Ovary (tissue), 3 donors: ENCODE measurements around the gene TAS2R38.

Experiments
- POLR2A ChIP-seq: fragments of 450-650 bp; IDR thresholded peaks from one replicate; pipeline ENCODE4 v1.6.1; 2017; ENCODE audit warnings: antibody characterized with exemption, mild to moderate bottlenecking, moderate library complexity
- TF ChIP-seq, protein P1 (sequence below), 3 donors: fragments of 450-650 bp in 2 of 3; fragments of 200-600 bp in 1 of 3; IDR thresholded peaks; one replicate each; pipeline versions ENCODE4 v1.5.1 to v1.8.0; 2016 to 2022; ENCODE audit warnings: antibody characterized with exemption in 3 of 3, mild to moderate bottlenecking in 1 of 3
- donor health status: DM: no; HTN: no; CAD: no.

- TF ChIP-seq, protein P1, sequence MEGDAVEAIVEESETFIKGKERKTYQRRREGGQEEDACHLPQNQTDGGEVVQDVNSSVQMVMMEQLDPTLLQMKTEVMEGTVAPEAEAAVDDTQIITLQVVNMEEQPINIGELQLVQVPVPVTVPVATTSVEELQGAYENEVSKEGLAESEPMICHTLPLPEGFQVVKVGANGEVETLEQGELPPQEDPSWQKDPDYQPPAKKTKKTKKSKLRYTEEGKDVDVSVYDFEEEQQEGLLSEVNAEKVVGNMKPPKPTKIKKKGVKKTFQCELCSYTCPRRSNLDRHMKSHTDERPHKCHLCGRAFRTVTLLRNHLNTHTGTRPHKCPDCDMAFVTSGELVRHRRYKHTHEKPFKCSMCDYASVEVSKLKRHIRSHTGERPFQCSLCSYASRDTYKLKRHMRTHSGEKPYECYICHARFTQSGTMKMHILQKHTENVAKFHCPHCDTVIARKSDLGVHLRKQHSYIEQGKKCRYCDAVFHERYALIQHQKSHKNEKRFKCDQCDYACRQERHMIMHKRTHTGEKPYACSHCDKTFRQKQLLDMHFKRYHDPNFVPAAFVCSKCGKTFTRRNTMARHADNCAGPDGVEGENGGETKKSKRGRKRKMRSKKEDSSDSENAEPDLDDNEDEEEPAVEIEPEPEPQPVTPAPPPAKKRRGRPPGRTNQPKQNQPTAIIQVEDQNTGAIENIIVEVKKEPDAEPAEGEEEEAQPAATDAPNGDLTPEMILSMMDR (IDR thresholded peaks at IDR 0.05): no peak
- TF ChIP-seq POLR2A: no peak
Observed at GRCh38 chr7:141992156-141992555, 18.6 kb upstream of the TAS2R38 start.
